HepG2 (cell line): ENCODE measurements around the gene EWSR1. TPM values are rescaled to one million over a fixed set of nuclear protein-coding genes. Genes with fewer than 3 reads are reported as not detected.

Source experiments
- ATAC-seq: fragments of 200-7000 bp; cut with Tn5 transposase; 3 replicates; pipeline ENCODE4 v1.9.1; 2020; ENCODE audit warnings: mild to moderate bottlenecking, moderate library complexity
- BruUV-seq: library from RNA; stranded (reverse); fragments of 400-500 nt; replicated peaks from 2 replicates; lab custom pipeline; 2021; lab: Mats Ljungman, UMichigan
- CTCF ChIA-PET: fragments of 300-600 bp; formaldehyde crosslinking; extraction: SDS; loops from one replicate; lab custom pipeline; 2021; ENCODE audit warnings: low total read pairs, inconsistent platforms, low intra/inter-chr PET ratio; lab: Yijun Ruan, JAX
- POLR2A ChIA-PET: fragments of 350-600 bp; sonication (Branson Sonifier 250); formaldehyde crosslinking; loops from one replicate; lab custom pipeline; 2020; ENCODE audit warnings: antibody characterized with exemption, inconsistent platforms; lab: Yijun Ruan, JAX
- DNase-seq: peaks from one replicate; pipeline ENCODE4 v3.0.0-alpha.2; 2015; ENCODE audit warnings: low spot score
- FAIRE-seq: peaks from 3 replicates; lab custom pipeline; 2011; peaks lifted over from hg19 to GRCh38; lab: Jason Lieb, UNC
- H2AFZ ChIP-seq: one replicate; pipeline ENCODE4 v1.6.1; 2011; ENCODE audit warnings: low read length, inconsistent platforms
- H3K27ac ChIP-seq: fragments of 300-600 bp; 3 replicates; pipeline ENCODE4 v1.8.0; 2011; ENCODE audit warnings: mixed run types, mild to moderate bottlenecking, mixed read lengths, low read length, inconsistent platforms; ENCODE audit not compliant: insufficient read depth; ENCODE audit errors: extremely low read length
- H3K27me3 ChIP-seq, 2 experiments: fragments of 200-600 bp in 1 of 2; 2 replicates in 1 of 2; 3 replicates in 1 of 2; pipeline versions ENCODE4 v1.6.0 to v1.8.0; 2011; ENCODE audit warnings: low read length in 2 of 2, mild to moderate bottlenecking in 2 of 2, moderate library complexity in 2 of 2, inconsistent platforms in 1 of 2; ENCODE audit not compliant: insufficient read depth in 2 of 2, control insufficient read depth in 1 of 2
- H3K36me3 ChIP-seq, 2 experiments: fragments of 200-600 bp in 1 of 2; replicated peaks in 1 of 2; 2 replicates in 1 of 2; 3 replicates in 1 of 2; pipeline versions ENCODE4 v1.5.1 to v1.8.0; 2011; ENCODE audit warnings: low read length in 2 of 2, inconsistent platforms in 1 of 2; ENCODE audit not compliant: insufficient read depth in 2 of 2, control insufficient read depth in 1 of 2
- H3K4me1 ChIP-seq: 2 replicates; pipeline ENCODE4 v1.5.1; 2012; ENCODE audit warnings: low read length, inconsistent platforms; ENCODE audit not compliant: insufficient read depth
- H3K4me2 ChIP-seq: 2 replicates; pipeline ENCODE4 v1.6.0; 2011; ENCODE audit warnings: low read depth, low read length, inconsistent platforms
- H3K4me3 ChIP-seq, 3 experiments: fragments of 200-600 bp in 1 of 3; sonication (generic), shearing (Covaris generic) in 1 of 3; replicated peaks in 1 of 3; 2 replicates each; pipeline ENCODE4 v1.5.1; 2011 to 2016; ENCODE audit warnings: low read length in 3 of 3, inconsistent platforms in 2 of 3, low read depth in 2 of 3, mild to moderate bottlenecking in 2 of 3, control low read depth in 1 of 3, mixed read lengths in 1 of 3; ENCODE audit not compliant: insufficient read depth in 1 of 3
- H3K79me2 ChIP-seq: one replicate; pipeline ENCODE4 v1.6.1; 2011; ENCODE audit warnings: low read length, inconsistent platforms; ENCODE audit not compliant: insufficient read depth
- H3K9ac ChIP-seq: 2 replicates; pipeline ENCODE4 v1.6.0; 2011; ENCODE audit warnings: mild to moderate bottlenecking, low read depth, low read length, inconsistent platforms; ENCODE audit not compliant: insufficient read depth
- H3K9me3 ChIP-seq: 2 replicates; pipeline ENCODE4 v1.5.1; 2012; ENCODE audit warnings: mild to moderate bottlenecking, low read length
- H4K20me1 ChIP-seq: 2 replicates; pipeline ENCODE4 v1.6.0; 2011; ENCODE audit warnings: inconsistent platforms, mild to moderate bottlenecking, low read length, moderate library complexity; ENCODE audit not compliant: insufficient read depth
- POLR2AphosphoS2 ChIP-seq: IDR thresholded peaks from 2 replicates; pipeline ENCODE4 v1.6.1; 2011; ENCODE audit warnings: low read depth, low read length, improper control_type of control experiment
- TEAD3 ChIP-seq: optimal IDR thresholded peaks from 2 replicates; pipeline ENCODE3; 2016; ENCODE audit warnings: borderline replicate concordance
- ZNF20 ChIP-seq: sonication (generic); formaldehyde crosslinking; IDR thresholded peaks from 2 replicates; pipeline ENCODE4 v1.4.0; 2020; ENCODE audit warnings: mild to moderate bottlenecking, moderate library complexity, missing genetic modification reagents
- ZNF30 ChIP-seq: sonication (generic); formaldehyde crosslinking; IDR thresholded peaks from 2 replicates; pipeline ENCODE4 v1.5.0; 2020; ENCODE audit warnings: mild to moderate bottlenecking, missing genetic modification reagents
- WGBS: methylation state at CpG from one replicate; pipeline ENCODE4 v1.1.6; 2017; ENCODE audit warnings: low lambda C conversion rate; 5-methylcytosine and 5-hydroxymethylcytosine counted together
- in situ Hi-C: cut with HindIII; loops from 2 replicates; pipeline ENCODE4 v1.10.0; 2017; ENCODE audit warnings: low pct_unique_long_range_greater_than_20kb; ENCODE audit not compliant: extremely low pct_ligation_motif_present
- intact Hi-C: fragments of 100-400 bp; cut with micrococcal nuclease; formaldehyde crosslinking; loops from one replicate; pipeline ENCODE4 v1.10.0; 2022; ENCODE audit not compliant: unreplicated experiment
- polyA plus RNA-seq, 8 experiments: library from polyadenylated mRNA; depleted of rRNA in 3 of 8; stranded (reverse) in 7 of 8; unstranded in 1 of 8; fragments of >200 nt; fragmentation: Illumina TruSeq in 4 of 8; extraction: Trizol in 4 of 8; gene quantifications; 2 replicates each; pipeline versions ENCODE4 v1.2.1 to v1.2.3, GENCODE V29; 2011 to 2016; ENCODE audit warnings: low read depth in 4 of 8, missing spikeins in 1 of 8, mixed read lengths in 1 of 8; ENCODE audit not compliant: insufficient read depth in 1 of 8
- total RNA-seq, 5 experiments: library from RNA; depleted of rRNA; stranded (reverse); fragments of >200 nt; fragmentation: Illumina TruSeq; extraction: Trizol; gene quantifications; 2 replicates each; pipeline ENCODE4 v1.2.3, GENCODE V29; 2016; ENCODE audit warnings: low read depth in 1 of 5
- TF ChIP-seq, protein P1 (sequence below): sonication (generic); formaldehyde crosslinking; IDR thresholded peaks from 2 replicates; pipeline ENCODE4 v1.4.0; 2020; ENCODE audit warnings: mild to moderate bottlenecking, missing genetic modification reagents

Gene EWSR1
- total and polyA plus RNA-seq, 2 of the 13 experiments (the other 11 are each of a cell fraction or from before 2014, with no cell fraction given): 211 to 326 TPM

DNA sequence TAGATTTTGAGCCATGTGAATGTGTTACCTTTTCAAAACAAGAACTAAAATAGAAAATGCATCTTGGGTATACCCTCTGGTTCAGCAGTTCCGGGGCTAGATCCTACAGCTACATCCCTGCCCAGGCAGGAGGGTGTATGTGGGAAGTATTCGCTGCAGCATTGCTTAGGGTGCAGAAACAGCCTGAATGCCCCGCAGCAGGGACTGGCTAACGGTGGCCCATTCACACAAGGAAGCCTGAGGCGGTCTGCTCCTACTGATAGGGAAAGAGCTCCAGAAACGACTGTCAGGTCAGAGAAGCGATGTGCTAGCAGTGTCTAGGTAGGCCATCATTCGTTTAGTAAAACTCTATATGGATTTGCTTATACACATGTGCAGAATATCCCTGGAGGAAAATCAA, 57.3 kb downstream of the EWSR1 start:
- no peak for FAIRE-seq
- TF ChIP-seq ZNF20: no peak
- TF ChIP-seq ZNF30 (CRISPR knock-in tag): no peak
- TF ChIP-seq, all 625 proteins: peak for 0

DNA sequence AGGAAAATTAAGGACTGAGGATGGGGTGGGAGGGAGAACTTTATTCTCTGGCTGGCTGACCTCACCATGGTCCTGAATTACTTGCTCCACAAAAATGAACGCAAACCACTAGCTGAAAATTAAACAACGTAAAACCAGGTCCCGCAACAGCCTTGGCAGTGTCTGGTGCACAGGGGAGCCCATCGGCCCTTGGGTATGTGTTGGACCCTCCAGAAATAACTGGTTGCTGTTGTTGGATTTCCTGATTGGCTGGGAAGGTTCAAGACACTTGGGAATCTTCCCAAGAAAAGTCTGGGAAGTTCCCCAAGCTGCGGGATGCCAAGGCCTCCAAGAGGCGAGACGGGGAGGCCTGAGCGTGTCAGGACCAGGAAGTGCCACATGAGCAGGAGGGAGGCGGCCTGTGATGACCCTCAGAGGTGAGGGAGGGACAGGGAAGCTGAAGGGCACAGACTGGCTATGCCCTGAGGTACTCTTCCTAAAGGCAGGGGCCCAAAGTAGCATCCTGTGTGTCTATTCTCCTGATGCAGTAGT, 57.8 kb downstream of the EWSR1 start:
- no peak for FAIRE-seq
- Histone ChIP-seq H3K4me2 (no peak overlapping the region), H3K27me3 (no peaks in the 10 kb centered on the region), H3K4me1 (no peaks in the 10 kb centered on the region), H3K27ac (no peak overlapping the region), H3K9ac (no peak overlapping the region), H3K9me3 (no peaks in the 10 kb centered on the region), H2AFZ (no peak overlapping the region), H3K79me2 (no peaks in the 10 kb centered on the region), H3K36me3 (peaks cover 4 to 7% of the 10 kb centered on the region in 2 experiments; a peak in 4 of 5 replicates), H4K20me1 (no peaks in the 10 kb centered on the region), H3K4me3 (no peak overlapping the region)
- ATAC-seq: no peak
- intact Hi-C loops (no loop called here), in situ Hi-C loops (no loop called here)
- DNase-seq: no peak
- WGBS: 96% methylated on average over 9 of the region's 9 CpGs
- BruUV-seq: no TSS peak
- ChIA-PET POLR2A (no interaction called here), CTCF (no interaction called here)
- TF ChIP-seq POLR2AphosphoS2 (no peak), TEAD3 (CRISPR knock-in tag) (no peak)
- TF ChIP-seq, protein P1, sequence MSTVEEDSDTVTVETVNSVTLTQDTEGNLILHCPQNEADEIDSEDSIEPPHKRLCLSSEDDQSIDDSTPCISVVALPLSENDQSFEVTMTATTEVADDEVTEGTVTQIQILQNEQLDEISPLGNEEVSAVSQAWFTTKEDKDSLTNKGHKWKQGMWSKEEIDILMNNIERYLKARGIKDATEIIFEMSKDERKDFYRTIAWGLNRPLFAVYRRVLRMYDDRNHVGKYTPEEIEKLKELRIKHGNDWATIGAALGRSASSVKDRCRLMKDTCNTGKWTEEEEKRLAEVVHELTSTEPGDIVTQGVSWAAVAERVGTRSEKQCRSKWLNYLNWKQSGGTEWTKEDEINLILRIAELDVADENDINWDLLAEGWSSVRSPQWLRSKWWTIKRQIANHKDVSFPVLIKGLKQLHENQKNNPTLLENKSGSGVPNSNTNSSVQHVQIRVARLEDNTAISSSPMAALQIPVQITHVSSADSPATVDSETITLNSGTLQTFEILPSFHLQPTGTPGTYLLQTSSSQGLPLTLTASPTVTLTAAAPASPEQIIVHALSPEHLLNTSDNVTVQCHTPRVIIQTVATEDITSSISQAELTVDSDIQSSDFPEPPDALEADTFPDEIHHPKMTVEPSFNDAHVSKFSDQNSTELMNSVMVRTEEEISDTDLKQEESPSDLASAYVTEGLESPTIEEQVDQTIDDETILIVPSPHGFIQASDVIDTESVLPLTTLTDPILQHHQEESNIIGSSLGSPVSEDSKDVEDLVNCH: no peak

More for the DNA sequence above, 57.3 kb downstream of the EWSR1 start:
- no peaks in the 10 kb centered on the region for H3K79me2 ChIP-seq
- H3K27me3 ChIP-seq: no peaks in the 10 kb centered on the region
- CTCF ChIA-PET: no interaction called here
- H4K20me1 ChIP-seq: no peaks in the 10 kb centered on the region
- H3K4me2 ChIP-seq: no peak overlapping the region
- no peak overlapping the region for H3K9ac ChIP-seq
- ATAC-seq (no peak), DNase-seq (no peak)
- WGBS: 81% methylated on average over 8 of the region's 8 CpGs
- no peak overlapping the region for H2AFZ ChIP-seq
- intact Hi-C loops: no loop called here
- H3K36me3 ChIP-seq: peaks cover 2 to 4% of the 10 kb centered on the region in 2 experiments; a peak in 4 of 5 replicates
- POLR2A ChIA-PET: no interaction called here
- BruUV-seq: no TSS peak
- no peaks in the 10 kb centered on the region for H3K9me3 ChIP-seq
- no peaks in the 10 kb centered on the region for H3K4me1 ChIP-seq
- H3K4me3 ChIP-seq: no peak overlapping the region
- in situ Hi-C loops: no loop called here
- H3K27ac ChIP-seq: no peak overlapping the region
